CD4-positive, alpha-beta memory T cell (primary cell): ENCODE measurements around the gene TBL3. TPM values are rescaled to one million over a fixed set of nuclear protein-coding genes. Genes with fewer than 3 reads are reported as not detected.

Experiments used
- CTCF ChIA-PET: fragments of 350-600 bp; sonication (Branson Sonifier 250); formaldehyde crosslinking; loops from one replicate; lab custom pipeline; 2021; ENCODE audit warnings: inconsistent platforms; ENCODE audit not compliant: partially characterized antibody; lab: Charles Lee
- POLR2A ChIA-PET: fragments of 350-600 bp; sonication (Branson Sonifier 250); formaldehyde crosslinking; loops from one replicate; lab custom pipeline; 2021; ENCODE audit not compliant: partially characterized antibody; lab: Charles Lee
- DNase-seq, 5 donors: peaks; one replicate each; pipeline versions ENCODE4 v3.0.0 to v3.0.0-alpha.2; 2020 to 2022; ENCODE audit warnings: mixed read lengths in 1 of 5
- H3K27ac ChIP-seq: one replicate; pipeline ENCODE4 v1.7.0; 2013; ENCODE audit warnings: low read depth, low read length
- H3K27me3 ChIP-seq: 2 replicates; pipeline ENCODE4 v1.7.0; 2013; ENCODE audit warnings: mild to moderate bottlenecking, low read length, moderate library complexity; ENCODE audit not compliant: insufficient read depth
- H3K36me3 ChIP-seq: 2 replicates; pipeline ENCODE4 v1.7.0; 2013; ENCODE audit warnings: mild to moderate bottlenecking, low read length, moderate library complexity; ENCODE audit not compliant: insufficient read depth
- H3K4me1 ChIP-seq: 2 replicates; pipeline ENCODE4 v1.7.0; 2013; ENCODE audit warnings: mild to moderate bottlenecking, low read length, moderate library complexity; ENCODE audit not compliant: insufficient read depth
- H3K4me3 ChIP-seq, 2 donors: one replicate each; pipeline ENCODE4 v1.7.0; 2013; ENCODE audit warnings: low read length in 2 of 2, mild to moderate bottlenecking in 1 of 2
- H3K9me3 ChIP-seq, 2 donors: one replicate each; pipeline ENCODE4 v1.7.0; 2013; ENCODE audit warnings: low read length in 2 of 2, control low read depth in 1 of 2; ENCODE audit not compliant: control insufficient read depth in 1 of 2
- H3K27ac Mint-ChIP-seq, 7 donors: one replicate each; pipeline ENCODE4 v1.8.0; 2020 to 2021; ENCODE audit warnings: mixed read lengths in 7 of 7, mild to moderate bottlenecking in 6 of 7, inconsistent platforms in 3 of 7, moderate library complexity in 3 of 7
- H3K27me3 Mint-ChIP-seq, 2 donors: one replicate each; pipeline ENCODE4 v1.8.0; 2020 to 2021; ENCODE audit warnings: mixed read lengths in 2 of 2
- H3K36me3 Mint-ChIP-seq, 2 donors: one replicate each; pipeline ENCODE4 v1.8.0; 2020 to 2021; ENCODE audit warnings: mixed read lengths in 2 of 2, inconsistent platforms in 1 of 2, mild to moderate bottlenecking in 1 of 2
- H3K4me1 Mint-ChIP-seq, 4 donors: one replicate each; pipeline ENCODE4 v1.8.0; 2020 to 2021; ENCODE audit warnings: mixed read lengths in 4 of 4, mild to moderate bottlenecking in 1 of 4
- H3K4me3 Mint-ChIP-seq, 8 donors: one replicate each; pipeline ENCODE4 v1.8.0; 2020 to 2021; ENCODE audit warnings: mixed read lengths in 8 of 8, mild to moderate bottlenecking in 7 of 8, moderate library complexity in 6 of 8, inconsistent platforms in 3 of 8
- H3K9me3 Mint-ChIP-seq, 8 donors: one replicate each; pipeline ENCODE4 v1.8.0; 2020 to 2021; ENCODE audit warnings: mixed read lengths in 8 of 8, mild to moderate bottlenecking in 5 of 8, inconsistent platforms in 3 of 8, moderate library complexity in 1 of 8
- intact Hi-C: fragments of 100-400 bp; cut with micrococcal nuclease; formaldehyde crosslinking; loops from one replicate; pipeline ENCODE4 v1.15.1; 2023
- polyA plus RNA-seq, 2 donors: library from polyadenylated mRNA; unstranded; fragments of 300-500 nt; fragmentation: Illumina TruSeq; gene quantifications; one replicate each; pipeline ENCODE4 v1.2.3, GENCODE V29; 2021
- total RNA-seq, 2 experiments: library from RNA; stranded (reverse); gene quantifications; one replicate each; pipeline ENCODE4 v1.2.3, GENCODE V29; 2021

The TBL3 gene
- total and polyA plus RNA-seq, 4 experiments from 2014 or later: 33.2 to 47.6 (median 39.5) TPM

GRCh38 chr16:1964506-1965395 lies 7.1 kb upstream of the TBL3 start, which contains the start of gene RPS2:
Gene RPS2, minus strand, starts transcription at chr16:1964826. Its CDS starts 201 bp downstream, at chr16:1964625.
- H3K27ac Mint-ChIP-seq: peak within 1 kb of the TSS; percentile 97 to 99 (median 98)
- Histone ChIP-seq H3K36me3 (peaks cover 18% of the 10 kb centered on the region), H3K4me1 (peaks cover 50% of the 10 kb centered on the region), H3K4me3 (peak within 1 kb of the TSS; percentile 78 to 86), H3K9me3 (no peaks in the 10 kb centered on the region), H3K27ac (peak within 1 kb of the TSS; percentile 97), H3K27me3 (no peaks in the 10 kb centered on the region)
- CTCF ChIA-PET: interaction anchor here (0.9 to 1.4 kb wide), 5 partner anchors 9 to 190 kb away, joined by 3 to 5 read pairs (median 4); partner anchors contain the start of genes MSRB1 and TRAF7
- peaks cover 21 to 49% of the 10 kb centered on the region in 2 donors for H3K36me3 Mint-ChIP-seq
- POLR2A ChIA-PET: interaction anchor here (0.6 to 9.4 kb wide), 45 partner anchors 9 to 1640 kb away, joined by 3 to 99 read pairs (median 4); partner anchors contain the start of genes AMDHD2, CRAMP1, ECI1 and EME2
- H3K4me1 Mint-ChIP-seq: peaks cover 28 to 59% (median 42%) of the 10 kb centered on the region in 4 donors
- H3K9me3 Mint-ChIP-seq: peaks cover 0 to 5% (median 0%) of the 10 kb centered on the region in 8 donors
- DNase-seq: peak; percentile 97 to 99 (median 99)
- no peaks in the 10 kb centered on the region for H3K27me3 Mint-ChIP-seq
- intact Hi-C loops: loop anchor here (1.0 to 2.0 kb wide), 3 partner anchors 8 to 191 kb away; partner anchors contain the start of genes TBL3 and TRAF7
- H3K4me3 Mint-ChIP-seq: peak within 1 kb of the TSS; percentile 91 to 97 (median 94)

- H3K27me3 Mint-ChIP-seq: no peaks in the 10 kb centered on the region
- intact Hi-C loops: loop anchor here (2.0 kb wide), 1 partner anchor 27 kb away; no protein-coding TSS in a partner anchor
- Histone ChIP-seq H3K36me3 (peaks cover 18% of the 10 kb centered on the region), H3K27me3 (no peaks in the 10 kb centered on the region), H3K9me3 (no peaks in the 10 kb centered on the region), H3K27ac (peak overlapping the region; percentile 97), H3K4me1 (peaks cover 47% of the 10 kb centered on the region), H3K4me3 (peak overlapping the region; percentile 78 to 86)
- peaks cover 21 to 47% of the 10 kb centered on the region in 2 donors for H3K36me3 Mint-ChIP-seq
- DNase-seq: peak in 1 of 5 donors; percentile 45
- ChIA-PET POLR2A (interaction anchor here (0.6 to 9.4 kb wide), 38 partner anchors 8 to 902 kb away, joined by 3 to 99 read pairs (median 6); partner anchors contain the start of genes AMDHD2, CRAMP1, ECI1 and EME2), CTCF (interaction anchor here (0.7 to 1.6 kb wide), 6 partner anchors 9 to 190 kb away, joined by 3 to 7 read pairs (median 4); partner anchors contain the start of genes MSRB1 and TRAF7)
- peaks cover 26 to 51% (median 36%) of the 10 kb centered on the region in 4 donors for H3K4me1 Mint-ChIP-seq
- H3K4me3 Mint-ChIP-seq: peak overlapping the region; percentile 90 to 97 (median 92)
- H3K9me3 Mint-ChIP-seq: peaks cover 0 to 5% (median 0%) of the 10 kb centered on the region in 8 donors
- H3K27ac Mint-ChIP-seq: peak overlapping the region; percentile 97 to 99 (median 97)
Observed at GRCh38 chr16:1965396-1966001, 6.4 kb upstream of the TBL3 start.

GRCh38 chr16:1966460-1966859 lies 5.4 kb upstream of the TBL3 start, which contains the start of gene RNF151:
Gene RNF151, plus strand, starts transcription at chr16:1966856. Its CDS starts 26 bp downstream, at chr16:1966882.
- ChIA-PET POLR2A (interaction anchor here (0.5 to 9.4 kb wide), 5 partner anchors 17 to 188 kb away, joined by 3 to 99 read pairs (median 71); partner anchors contain the start of genes GFER, NOXO1, SYNGR3 and TRAF7), CTCF (interaction anchor here (0.7 to 1.6 kb wide), 2 partner anchors 37 to 189 kb away, joined by 3 to 7 read pairs; partner anchors contain the start of gene TRAF7)
- Histone ChIP-seq H3K4me3 (peak within 1 kb of the TSS in 1 of 2 donors; percentile 86), H3K36me3 (peaks cover 18% of the 10 kb centered on the region), H3K27ac (peak within 1 kb of the TSS; percentile 97), H3K4me1 (peaks cover 48% of the 10 kb centered on the region), H3K27me3 (no peaks in the 10 kb centered on the region), H3K9me3 (no peaks in the 10 kb centered on the region)
- Mint-ChIP-seq H3K9me3 (peaks cover 0 to 7% (median 0%) of the 10 kb centered on the region in 8 donors), H3K4me1 (peaks cover 19 to 50% (median 33%) of the 10 kb centered on the region in 4 donors), H3K27me3 (no peaks in the 10 kb centered on the region), H3K4me3 (peak within 1 kb of the TSS; percentile 90 to 97 (median 92)), H3K36me3 (peaks cover 15 to 39% of the 10 kb centered on the region in 2 donors), H3K27ac (peak within 1 kb of the TSS; percentile 97 to 99 (median 97))
- peak in 1 of 5 donors; percentile 10 for DNase-seq
- intact Hi-C loops: no loop called here

GRCh38 chr16:1968146-1968953 lies 3.5 kb upstream of the TBL3 start:
- H3K9me3 ChIP-seq: no peaks in the 10 kb centered on the region
- H3K36me3 Mint-ChIP-seq: peaks cover 8 to 34% of the 10 kb centered on the region in 2 donors
- ChIA-PET POLR2A (interaction anchor here (3.8 to 9.4 kb wide), 2 partner anchors 8 to 186 kb away, joined by 75 to 84 read pairs; partner anchors contain the start of genes NDUFB10 and TRAF7), CTCF (no interaction called here)
- peaks cover 41% of the 10 kb centered on the region for H3K4me1 ChIP-seq
- intact Hi-C loops: no loop called here
- peaks cover 4% of the 10 kb centered on the region for H3K36me3 ChIP-seq
- H3K27me3 ChIP-seq: no peaks in the 10 kb centered on the region
- H3K27ac Mint-ChIP-seq: peak overlapping the region in 4 of 7 donors; percentile 22 to 76 (median 24)
- DNase-seq: peak in 1 of 5 donors; percentile 16
- no peak overlapping the region for H3K27ac ChIP-seq
- no peak overlapping the region for H3K4me3 ChIP-seq
- H3K27me3 Mint-ChIP-seq: peaks cover 0 to 2% of the 10 kb centered on the region in 2 donors
- peaks cover 0 to 7% (median 0%) of the 10 kb centered on the region in 8 donors for H3K9me3 Mint-ChIP-seq
- no peak overlapping the region for H3K4me3 Mint-ChIP-seq
- H3K4me1 Mint-ChIP-seq: peaks cover 20 to 48% (median 30%) of the 10 kb centered on the region in 4 donors

- Histone ChIP-seq H3K27me3 (no peaks in the 10 kb centered on the region), H3K4me3 (peak overlapping the region; percentile 29 to 73), H3K9me3 (no peaks in the 10 kb centered on the region), H3K27ac (peak overlapping the region; percentile 70), H3K4me1 (peaks cover 27% of the 10 kb centered on the region), H3K36me3 (peaks cover 30% of the 10 kb centered on the region)
- intact Hi-C loops: loop anchor here (1.0 to 5.0 kb wide), 4 partner anchors 8 to 1335 kb away; partner anchors contain the start of genes METTL26, MLST8 and RPS2
- H3K27ac Mint-ChIP-seq: peak overlapping the region in 5 of 7 donors; percentile 12 to 99 (median 89)
- peaks cover 8 to 22% (median 16%) of the 10 kb centered on the region in 4 donors for H3K4me1 Mint-ChIP-seq
- peaks cover 0 to 3% (median 0%) of the 10 kb centered on the region in 8 donors for H3K9me3 Mint-ChIP-seq
- CTCF ChIA-PET: interaction anchor here (1.3 to 2.6 kb wide), 2 partner anchors 9 to 12 kb away, joined by 5 to 18 read pairs; partner anchors contain the start of genes NDUFB10 and NOXO1
- H3K4me3 Mint-ChIP-seq: peak overlapping the region; percentile 94 to 99 (median 96)
- peaks cover 0 to 5% of the 10 kb centered on the region in 2 donors for H3K27me3 Mint-ChIP-seq
- H3K36me3 Mint-ChIP-seq: peaks cover 21 to 33% of the 10 kb centered on the region in 2 donors
- POLR2A ChIA-PET: interaction anchor here (0.8 to 3.8 kb wide), 17 partner anchors 9 to 242 kb away, joined by 4 to 84 read pairs (median 7); partner anchors contain the start of genes FAHD1, GFER, HAGH and MSRB1
- DNase-seq: peak in 1 of 5 donors; percentile 61
Observed at GRCh38 chr16:1972490-1972877, 631 bp downstream of the TBL3 start.
